Adrenal gland (tissue), 19 donors: ENCODE results near the gene TBC1D22A. TPM values are rescaled to one million over a fixed set of nuclear protein-coding genes. Genes with fewer than 3 reads are reported as not detected.
A peak's percentile ranks its signal among the peaks of the same experiment; 100 is the strongest.

Source experiments
- DNase-seq, 7 donors: peaks; one replicate each; pipeline ENCODE4 v3.0.0-alpha.2; 2019 to 2020
- H3K27ac ChIP-seq, 5 donors: fragments of 200-600 bp; sonication (generic) in 4 of 5; 1 replicate in 3 of 5; 2 replicates in 2 of 5; pipeline versions ENCODE4 v1.5.1 to v1.8.0; 2016 to 2020; ENCODE audit warnings: mild to moderate bottlenecking in 1 of 5
- H3K27me3 ChIP-seq: fragments of 200-600 bp; 2 replicates; pipeline ENCODE4 v1.8.0; 2021
- H3K36me3 ChIP-seq, 2 donors: fragments of 200-600 bp; replicated peaks in 1 of 2; 1 replicate in 1 of 2; 2 replicates in 1 of 2; pipeline versions ENCODE4 v1.5.1 to v1.8.0; 2018 to 2022
- H3K4me1 ChIP-seq, 2 donors: fragments of 200-600 bp; replicated peaks in 1 of 2; 1 replicate in 1 of 2; 2 replicates in 1 of 2; pipeline versions ENCODE4 v1.5.1 to v1.8.0; 2018 to 2021
- H3K4me3 ChIP-seq, 4 donors: fragments of 200-600 bp; sonication (generic) in 3 of 4; one replicate each; pipeline ENCODE4 v1.5.1; 2016 to 2018
- H3K9me3 ChIP-seq, 3 donors: fragments of 200-600 bp; sonication (generic) in 1 of 3; replicated peaks in 1 of 3; 1 replicate in 2 of 3; 2 replicates in 1 of 3; pipeline versions ENCODE4 v1.5.1 to v1.8.0; 2016 to 2021
- POLR2A ChIP-seq, 2 donors: fragments of 450-650 bp; IDR thresholded peaks; one replicate each; pipeline ENCODE4 v1.6.1; 2017; ENCODE audit warnings: antibody characterized with exemption in 2 of 2, mild to moderate bottlenecking in 2 of 2, moderate library complexity in 1 of 2
- WGBS, 4 donors: extraction: QIAGEN DNeasy Blood & Tissue Kit in 2 of 4; methylation state at CpG; one replicate each; pipeline versions ENCODE4 v1.1.5 to v1.1.7; 2013 to 2017; 5-methylcytosine and 5-hydroxymethylcytosine counted together
- intact Hi-C, 2 donors: fragments of 100-400 bp; cut with DNase I; formaldehyde crosslinking; loops; one replicate each; pipeline versions ENCODE4 v1.14.1 to v1.15.0; 2022 to 2023
- long read RNA-seq, 10 donors: library from polyadenylated mRNA in 3 of 10; unstranded in 2 of 10; stranded (forward) in 1 of 10; transcript quantifications; one replicate each; pipeline ENCODE4 v2.0.0 and lab custom pipeline, GENCODE V29; 2021 to 2026
- polyA plus RNA-seq, 3 donors: library from polyadenylated mRNA; stranded (reverse); fragments of 200-250 nt in 2 of 3; fragments of 350-450 nt in 1 of 3; fragmentation: Illumina TruSeq in 1 of 3; extraction: RNeasy Lipid Tissue Mini Kit (QIAGEN cat#74804) in 1 of 3; gene quantifications; one replicate each; pipeline ENCODE4 v1.2.3, GENCODE V29; 2013 to 2014
- total RNA-seq, 9 donors: library from RNA; depleted of rRNA in 4 of 9; stranded (reverse); fragments of >200 nt in 4 of 9; fragments of 120-200 nt in 1 of 9; fragmentation: NEBNext Ultra II Directional in 1 of 9; extraction: Animal tissue kit (Norgen Biotek cat#: 25700) in 1 of 9; gene quantifications; one replicate each; pipeline versions ENCODE4 v1.1.0 to v1.2.4, GENCODE V29; 2013 to 2023
- TF ChIP-seq, protein P1 (sequence below), 6 experiments: fragments of 450-650 bp in 4 of 6; fragments of 200-600 bp in 2 of 6; sonication (generic) in 1 of 6; IDR thresholded peaks; 1 replicate in 5 of 6; 2 replicates in 1 of 6; pipeline versions ENCODE4 v1.5.1 to v1.8.0; 2016 to 2021; ENCODE audit warnings: antibody characterized with exemption in 6 of 6, mild to moderate bottlenecking in 2 of 6, moderate library complexity in 1 of 6
- donor health status: healthy with polysubstance abuse.
- donor health status: Bipolar disorder and iron deficiency.
- donor health status: DM: yes; HTN: yes; CAD: no.
- donor health status: DM: no; HTN: no; CAD: no.
- donor health status: DM: no; HTN: no; CAD: no.
- donor health status: DM: yes; HTN: yes; CAD: no.

Gene TBC1D22A, protein sequence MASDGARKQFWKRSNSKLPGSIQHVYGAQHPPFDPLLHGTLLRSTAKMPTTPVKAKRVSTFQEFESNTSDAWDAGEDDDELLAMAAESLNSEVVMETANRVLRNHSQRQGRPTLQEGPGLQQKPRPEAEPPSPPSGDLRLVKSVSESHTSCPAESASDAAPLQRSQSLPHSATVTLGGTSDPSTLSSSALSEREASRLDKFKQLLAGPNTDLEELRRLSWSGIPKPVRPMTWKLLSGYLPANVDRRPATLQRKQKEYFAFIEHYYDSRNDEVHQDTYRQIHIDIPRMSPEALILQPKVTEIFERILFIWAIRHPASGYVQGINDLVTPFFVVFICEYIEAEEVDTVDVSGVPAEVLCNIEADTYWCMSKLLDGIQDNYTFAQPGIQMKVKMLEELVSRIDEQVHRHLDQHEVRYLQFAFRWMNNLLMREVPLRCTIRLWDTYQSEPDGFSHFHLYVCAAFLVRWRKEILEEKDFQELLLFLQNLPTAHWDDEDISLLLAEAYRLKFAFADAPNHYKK
- 10 to 100 TPM; 14.8 to 44.2 (median 29.5) TPM for total RNA-seq
- polyA plus RNA-seq: 10 to 100 TPM; 11.5 to 17.4 (median 14.9) TPM
- long read RNA-seq, donor 1, partial matches to known transcripts: 0 of 1 reads
- long read RNA-seq, donor 1, other reads (novel, unspliced or antisense): 0 of 1 reads
- long read RNA-seq, donor 2, partial matches to known transcripts: 0 of 2 reads
- long read RNA-seq, donor 2, other reads (novel, unspliced or antisense): 0 of 2 reads
- long read RNA-seq, donor 3: 0 reads
- long read RNA-seq, donor 4, transcript TBC1D22A-201 (13 exons, 3,787 nt): major isoform, 8 of 23 reads
- long read RNA-seq, donor 4, partial matches to known transcripts: 7 of 23 reads
- long read RNA-seq, donor 4, other reads (novel, unspliced or antisense): 7 of 23 reads
- long read RNA-seq, donor 5, transcript TBC1D22A-201 (13 exons, 3,787 nt): major isoform, 40 of 58 reads
- long read RNA-seq, donor 5, partial matches to known transcripts: 9 of 58 reads
- long read RNA-seq, donor 5, other reads (novel, unspliced or antisense): 7 of 58 reads
- long read RNA-seq, donor 6, transcript TBC1D22A-201 (13 exons, 3,787 nt): major isoform, 9 of 19 reads
- long read RNA-seq, donor 6, partial matches to known transcripts: 6 of 19 reads
- long read RNA-seq, donor 6, other reads (novel, unspliced or antisense): 4 of 19 reads
- long read RNA-seq, donor 7, partial matches to known transcripts: 0 of 1 reads
- long read RNA-seq, donor 7, other reads (novel, unspliced or antisense): 0 of 1 reads
- long read RNA-seq, donor 8, transcript TBC1D22A-201 (13 exons, 3,787 nt): major isoform, 9 of 9 reads
- long read RNA-seq, donor 8, partial matches to known transcripts: 0 of 9 reads
- long read RNA-seq, donor 8, other reads (novel, unspliced or antisense): 0 of 9 reads
- long read RNA-seq, donor 9, partial matches to known transcripts: 0 of 2 reads
- long read RNA-seq, donor 9, other reads (novel, unspliced or antisense): 0 of 2 reads
- long read RNA-seq, donor 10, partial matches to known transcripts: 0 of 2 reads
- long read RNA-seq, donor 10, other reads (novel, unspliced or antisense): 0 of 2 reads

DNA sequence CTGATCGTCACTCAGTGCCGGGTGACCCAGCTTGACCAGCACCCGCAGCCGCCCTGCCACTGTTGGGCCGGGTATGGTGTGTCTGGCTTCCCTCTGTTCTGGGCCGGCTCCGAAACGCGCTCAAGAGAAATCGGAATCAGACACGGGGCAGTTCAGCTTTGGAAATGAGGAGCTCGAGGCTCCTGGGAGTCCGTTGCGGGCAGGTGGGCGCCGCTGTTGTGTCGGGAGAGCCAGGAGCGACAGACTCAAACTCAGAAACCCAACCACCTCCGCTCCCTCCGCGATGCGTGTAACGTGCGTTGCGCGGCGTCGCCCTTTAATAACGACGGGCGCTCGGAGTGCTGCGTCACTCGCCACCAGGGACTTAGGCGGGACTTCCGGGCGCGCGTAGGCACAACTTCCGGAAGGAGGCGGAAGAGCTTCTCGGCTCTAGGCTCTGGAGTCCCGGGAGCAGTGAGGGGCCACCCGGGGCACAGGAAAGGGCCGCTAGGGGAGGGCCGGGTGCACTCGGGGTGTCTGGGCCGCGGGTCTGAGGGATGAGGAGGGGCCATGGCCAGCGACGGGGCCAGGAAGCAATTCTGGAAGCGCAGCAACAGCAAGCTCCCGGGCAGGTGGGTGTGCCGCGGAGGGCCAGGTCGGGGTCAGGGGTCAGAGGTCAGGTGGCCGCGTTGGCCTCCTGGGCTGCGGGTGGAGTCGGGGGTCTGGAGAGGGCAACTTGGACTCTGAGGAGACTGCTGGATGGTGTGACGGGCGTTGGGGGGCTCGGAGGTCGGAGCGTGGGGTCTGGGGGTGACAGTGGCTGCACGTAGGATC lies at the start of gene TBC1D22A:
Gene TBC1D22A (plus strand): TSS at position 413 of the 813 bp plus-strand sequence. CDS start 137 bp downstream, at position 550.
- Histone ChIP-seq H3K27me3 (no peaks in the 10 kb centered on the region), H3K4me3 (peak within 1 kb of the TSS; percentile 41 to 87 (median 71)), H3K9me3 (no peaks in the 10 kb centered on the region), H3K27ac (peak within 1 kb of the TSS; percentile 90 to 98 (median 96)), H3K36me3 (no peaks in the 10 kb centered on the region), H3K4me1 (peaks cover 12 to 36% of the 10 kb centered on the region in 2 donors)
- intact Hi-C loops: no loop called here
- peak; percentile 94 to 97 (median 96) for DNase-seq
- TF ChIP-seq, protein P1, sequence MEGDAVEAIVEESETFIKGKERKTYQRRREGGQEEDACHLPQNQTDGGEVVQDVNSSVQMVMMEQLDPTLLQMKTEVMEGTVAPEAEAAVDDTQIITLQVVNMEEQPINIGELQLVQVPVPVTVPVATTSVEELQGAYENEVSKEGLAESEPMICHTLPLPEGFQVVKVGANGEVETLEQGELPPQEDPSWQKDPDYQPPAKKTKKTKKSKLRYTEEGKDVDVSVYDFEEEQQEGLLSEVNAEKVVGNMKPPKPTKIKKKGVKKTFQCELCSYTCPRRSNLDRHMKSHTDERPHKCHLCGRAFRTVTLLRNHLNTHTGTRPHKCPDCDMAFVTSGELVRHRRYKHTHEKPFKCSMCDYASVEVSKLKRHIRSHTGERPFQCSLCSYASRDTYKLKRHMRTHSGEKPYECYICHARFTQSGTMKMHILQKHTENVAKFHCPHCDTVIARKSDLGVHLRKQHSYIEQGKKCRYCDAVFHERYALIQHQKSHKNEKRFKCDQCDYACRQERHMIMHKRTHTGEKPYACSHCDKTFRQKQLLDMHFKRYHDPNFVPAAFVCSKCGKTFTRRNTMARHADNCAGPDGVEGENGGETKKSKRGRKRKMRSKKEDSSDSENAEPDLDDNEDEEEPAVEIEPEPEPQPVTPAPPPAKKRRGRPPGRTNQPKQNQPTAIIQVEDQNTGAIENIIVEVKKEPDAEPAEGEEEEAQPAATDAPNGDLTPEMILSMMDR (IDR thresholded peaks at IDR 0.05): peak in 1 of 6 experiments; percentile 9
- peak; percentile 97 to 99 for TF ChIP-seq POLR2A (IDR thresholded peaks at IDR 0.05)
- WGBS, 4 donors: 0 to 1% (median 0%) methylated on average over 16 to 66 of the region's 66 CpGs

DNA sequence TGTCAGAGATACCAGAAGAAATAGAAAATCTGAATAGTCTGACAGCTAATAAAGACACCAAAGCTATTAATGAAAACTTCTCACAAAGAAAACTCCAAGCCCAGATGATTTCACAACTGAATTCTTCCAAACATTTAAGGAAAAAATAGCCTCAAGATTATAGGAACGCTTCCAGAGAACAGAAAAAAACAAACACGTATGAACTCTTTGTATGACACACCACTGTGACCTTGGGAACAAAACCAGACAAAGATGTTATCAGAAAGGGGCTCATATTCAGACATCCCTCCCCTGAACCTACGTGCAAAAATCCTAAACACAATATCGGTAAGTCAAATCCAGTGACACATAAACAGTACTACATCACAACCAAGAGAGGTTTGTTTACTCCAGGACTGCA lies 47.9 kb upstream of the TBC1D22A start:
- Histone ChIP-seq H3K27ac (peak overlapping the region; percentile 29 to 82 (median 56)), H3K4me3 (no peak overlapping the region), H3K27me3 (no peaks in the 10 kb centered on the region), H3K9me3 (no peaks in the 10 kb centered on the region), H3K36me3 (peaks cover 0 to 66% of the 10 kb centered on the region in 2 donors), H3K4me1 (peaks cover 6 to 16% of the 10 kb centered on the region in 2 donors)
- intact Hi-C loops: no loop called here
- peak in 3 of 7 donors; percentile 47 to 72 (median 64) for DNase-seq
- no peak for TF ChIP-seq POLR2A (IDR thresholded peaks at IDR 0.05)
- TF ChIP-seq, protein P1 (IDR thresholded peaks at IDR 0.05): no peak
- WGBS, 4 donors: 21 to 30% (median 28%) methylated on average over 4 of the region's 4 CpGs

DNA sequence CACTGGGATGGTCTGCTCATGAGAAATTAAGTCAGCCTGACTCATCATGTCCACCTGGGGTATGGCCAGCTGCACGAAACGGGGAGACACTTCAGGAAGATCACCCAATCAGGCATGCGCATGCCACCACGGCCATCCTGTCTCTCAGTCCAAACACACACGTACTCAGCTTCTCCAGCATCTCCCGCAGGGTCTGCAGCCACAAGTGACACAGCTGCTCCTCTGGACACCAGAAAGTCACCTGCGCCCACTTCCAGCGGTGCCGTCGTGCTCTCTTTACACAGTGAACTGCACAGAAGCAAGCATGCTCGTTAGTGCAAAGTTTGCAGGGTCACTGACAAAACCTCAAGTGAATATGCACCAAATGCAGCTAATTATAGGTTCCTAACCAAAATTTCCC lies 42.5 kb upstream of the TBC1D22A start:
- Histone ChIP-seq H3K36me3 (peaks cover 0 to 50% of the 10 kb centered on the region in 2 donors), H3K4me1 (peaks cover 0 to 5% of the 10 kb centered on the region in 2 donors), H3K9me3 (no peaks in the 10 kb centered on the region), H3K27ac (no peak overlapping the region), H3K27me3 (no peaks in the 10 kb centered on the region), H3K4me3 (no peak overlapping the region)
- 89 to 97% (median 94%) methylated on average over 11 of the region's 11 CpGs for WGBS, 4 donors
- DNase-seq: no peak
- TF ChIP-seq, protein P1 (IDR thresholded peaks at IDR 0.05): no peak
- no peak for TF ChIP-seq POLR2A (IDR thresholded peaks at IDR 0.05)
- intact Hi-C loops: no loop called here
